ENCODE measurements around the gene DCAF15. TPM values are rescaled to one million over a fixed set of nuclear protein-coding genes. Genes with fewer than 3 reads are reported as not detected.

The DCAF15 gene
- total and polyA plus RNA-seq, 2 experiments from 2014 or later: 9.3 to 11.5 TPM

DNA sequence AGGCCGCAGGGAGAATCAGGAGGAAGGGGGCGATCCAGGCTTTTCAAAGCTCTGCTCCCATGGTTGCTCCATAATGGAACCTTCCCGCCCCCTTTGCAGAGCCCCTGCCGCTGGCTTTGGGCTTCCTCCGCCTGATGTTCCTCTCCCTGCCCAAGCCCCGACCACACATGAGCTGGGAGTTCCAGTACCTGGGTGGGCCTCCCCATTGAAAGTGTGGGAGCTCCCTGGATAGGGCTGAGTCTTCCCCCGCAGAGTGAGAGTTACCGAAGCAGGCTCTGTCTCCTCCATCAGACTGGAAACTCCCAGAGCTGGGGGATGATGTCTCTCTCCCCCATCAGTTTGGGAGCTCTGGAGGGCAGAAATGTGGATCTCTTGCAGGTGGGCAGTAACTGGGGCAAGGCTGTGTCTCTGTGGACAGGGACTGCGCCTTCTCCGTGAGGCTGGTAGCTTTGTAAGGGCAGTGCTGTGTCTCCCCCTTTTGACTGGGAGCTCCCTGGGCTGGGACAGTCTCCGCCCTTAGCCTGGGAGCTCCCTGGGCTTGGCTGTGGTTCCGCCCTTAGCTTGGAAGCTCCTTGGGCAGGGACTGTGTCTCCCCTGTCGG is 722 bp downstream of the DCAF15 start:
- H3K9me2 ChIP-seq (ENCODE audit: insufficient read depth): no peaks in the 10 kb centered on the region
- no peaks in the 10 kb centered on the region for H3K9me3 ChIP-seq (ENCODE audit: low read depth)
- no peak for TF ChIP-seq EZH2 (IDR thresholded peaks at IDR 0.05; ENCODE audit: insufficient read depth, poor library complexity, severe bottlenecking)
- in situ Hi-C loops (cut with MboI): no loop called here
- peak overlapping the region; percentile 63 for H2AFZ ChIP-seq
- no peaks in the 10 kb centered on the region for H3K27me3 ChIP-seq (replicated peaks; ENCODE audit: insufficient read depth)
- DNase-seq: peak; percentile 87
- peak overlapping the region; percentile 80 for H3K9ac ChIP-seq
- WGBS, 2 experiments (ENCODE audit: low coverage in 1 of 2, low lambda C conversion rate in 2 of 2, missing lambda C conversion rate in 2 of 2): 3 to 5% methylated on average over 11 of the region's 13 CpGs
- H3F3A ChIP-seq (ENCODE audit: insufficient read depth): no peaks in the 10 kb centered on the region
- peaks cover 5% of the 10 kb centered on the region for H3K4me1 ChIP-seq (ENCODE audit: insufficient read depth)
- H3K79me2 ChIP-seq (ENCODE audit: insufficient read depth): peaks cover 27% of the 10 kb centered on the region
- peak overlapping the region; percentile 98 for H3K4me2 ChIP-seq (ENCODE audit: unreplicated experiment)
- H3K4me3 ChIP-seq: peak overlapping the region; percentile 94
- peaks cover 4% of the 10 kb centered on the region; the same call in 1 of the 2 replicates for H3K36me3 ChIP-seq (ENCODE audit: low read depth)
- no peaks in the 10 kb centered on the region for H4K20me1 ChIP-seq (ENCODE audit: insufficient read depth)
- H3K27ac ChIP-seq: peak overlapping the region; percentile 42

DNA sequence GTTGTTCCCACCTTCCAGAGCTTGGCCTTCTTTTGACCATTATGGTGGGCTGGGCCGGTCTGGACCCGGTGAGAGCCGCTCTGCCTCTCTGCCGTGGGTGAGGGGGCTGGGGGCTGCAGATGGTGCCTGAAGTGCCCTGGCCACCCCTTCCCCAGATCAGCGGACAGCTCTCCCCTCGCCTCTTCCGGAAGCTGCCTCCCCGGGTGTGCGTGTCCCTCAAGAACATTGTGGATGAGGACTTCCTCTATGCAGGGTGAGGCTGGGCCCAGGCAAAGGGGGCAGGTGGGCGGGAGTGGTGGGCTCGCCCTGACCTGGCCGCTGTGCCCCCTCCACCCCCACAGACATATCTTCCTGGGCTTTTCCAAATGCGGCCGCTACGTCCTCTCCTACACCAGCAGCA is 1.9 kb downstream of the DCAF15 start:
- Histone ChIP-seq H3K9me2 (ENCODE audit: insufficient read depth) (no peaks in the 10 kb centered on the region), H3K79me2 (ENCODE audit: insufficient read depth) (peaks cover 27% of the 10 kb centered on the region), H3F3A (ENCODE audit: insufficient read depth) (no peaks in the 10 kb centered on the region), H3K27ac (no peak overlapping the region), H3K4me3 (no peak overlapping the region), H3K4me1 (ENCODE audit: insufficient read depth) (peaks cover 5% of the 10 kb centered on the region), H2AFZ (no peak overlapping the region), H3K4me2 (ENCODE audit: unreplicated experiment) (no peak overlapping the region), H3K9ac (no peak overlapping the region), H3K36me3 (ENCODE audit: low read depth) (peaks cover 4% of the 10 kb centered on the region; the same call in 1 of the 2 replicates), H4K20me1 (ENCODE audit: insufficient read depth) (no peaks in the 10 kb centered on the region), H3K9me3 (ENCODE audit: low read depth) (no peaks in the 10 kb centered on the region), H3K27me3 (replicated peaks; ENCODE audit: insufficient read depth) (no peaks in the 10 kb centered on the region)
- DNase-seq: no peak
- in situ Hi-C loops (cut with MboI): no loop called here
- TF ChIP-seq EZH2 (IDR thresholded peaks at IDR 0.05; ENCODE audit: insufficient read depth, poor library complexity, severe bottlenecking) (no peak), EZH2phosphoT487 (IDR thresholded peaks at IDR 0.05; ENCODE audit: insufficient read depth, low read depth) (no peak)
- WGBS, 2 experiments (ENCODE audit: low coverage in 1 of 2, low lambda C conversion rate in 2 of 2, missing lambda C conversion rate in 2 of 2): 88 to 89% methylated on average over 13 to 15 of the region's 15 CpGs

DNA sequence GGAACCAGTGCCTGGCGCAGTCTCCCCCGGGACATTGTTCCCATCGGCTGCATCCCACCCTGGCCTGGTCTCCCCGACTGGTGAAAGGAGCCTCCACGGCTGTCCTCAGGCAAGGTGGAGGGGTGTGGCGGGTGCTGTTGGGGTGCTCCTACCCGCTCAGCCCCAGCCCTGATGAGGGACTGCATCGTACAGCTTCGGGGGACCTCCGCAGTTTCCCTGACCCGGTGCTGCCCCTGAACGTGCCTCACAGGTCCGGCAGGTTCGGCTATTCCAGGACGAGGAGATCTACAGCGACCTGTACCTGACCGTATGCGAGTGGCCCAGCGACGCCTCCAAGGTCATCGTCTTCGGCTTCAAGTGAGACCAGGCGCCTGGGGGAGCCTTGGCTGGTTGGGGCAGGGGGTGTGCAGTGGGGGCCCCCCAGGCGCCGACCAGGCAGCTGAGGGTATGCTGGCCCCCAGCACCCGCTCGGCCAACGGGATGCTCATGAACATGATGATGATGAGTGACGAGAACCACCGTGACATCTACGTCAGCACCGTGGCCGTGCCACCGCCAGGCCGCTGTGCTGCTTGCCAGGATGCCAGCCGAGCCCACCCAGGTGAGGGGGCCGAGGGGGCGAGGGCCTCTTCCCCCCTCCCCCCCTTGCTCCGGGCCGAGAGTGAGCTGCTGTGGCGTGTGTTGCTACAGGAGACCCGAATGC is 3.5 kb downstream of the DCAF15 start:
- Histone ChIP-seq H3K4me1 (ENCODE audit: insufficient read depth) (peaks cover 5% of the 10 kb centered on the region), H2AFZ (no peak overlapping the region), H3K9ac (no peak overlapping the region), H3K9me3 (ENCODE audit: low read depth) (no peaks in the 10 kb centered on the region), H3K27me3 (replicated peaks; ENCODE audit: insufficient read depth) (no peaks in the 10 kb centered on the region), H3F3A (ENCODE audit: insufficient read depth) (no peaks in the 10 kb centered on the region), H3K4me2 (ENCODE audit: unreplicated experiment) (no peak overlapping the region), H3K79me2 (ENCODE audit: insufficient read depth) (peaks cover 27% of the 10 kb centered on the region), H3K36me3 (ENCODE audit: low read depth) (peaks cover 4% of the 10 kb centered on the region; the same call in 1 of the 2 replicates), H4K20me1 (ENCODE audit: insufficient read depth) (no peaks in the 10 kb centered on the region), H3K4me3 (no peak overlapping the region), H3K27ac (no peak overlapping the region), H3K9me2 (ENCODE audit: insufficient read depth) (no peaks in the 10 kb centered on the region)
- TF ChIP-seq EZH2 (IDR thresholded peaks at IDR 0.05; ENCODE audit: insufficient read depth, poor library complexity, severe bottlenecking): no peak
- no peak for TF ChIP-seq EZH2phosphoT487 (IDR thresholded peaks at IDR 0.05; ENCODE audit: insufficient read depth, low read depth)
- WGBS, 2 experiments (ENCODE audit: low coverage in 1 of 2, low lambda C conversion rate in 2 of 2, missing lambda C conversion rate in 2 of 2): 90 to 93% methylated on average over 25 to 42 of the region's 42 CpGs
- in situ Hi-C loops (cut with MboI): no loop called here
- DNase-seq: no peak

DNA sequence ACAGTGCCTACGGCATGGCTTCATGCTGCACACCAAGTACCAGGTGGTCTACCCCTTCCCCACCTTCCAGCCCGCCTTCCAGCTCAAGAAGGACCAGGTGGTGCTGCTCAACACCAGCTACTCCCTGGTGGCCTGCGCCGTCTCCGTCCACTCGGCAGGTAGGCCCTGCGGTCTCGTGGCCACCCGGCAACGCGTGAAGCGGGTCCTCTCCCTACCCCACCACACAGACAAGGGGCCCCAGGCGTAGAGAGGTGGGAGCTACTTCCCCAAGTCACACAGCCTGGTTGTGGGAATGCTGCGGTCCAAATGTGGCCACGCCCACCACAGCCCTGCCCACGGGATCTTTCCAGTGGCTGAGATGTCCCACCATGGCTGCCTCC is 4.0 kb downstream of the DCAF15 start:
- no peak overlapping the region for H3K4me3 ChIP-seq

More for the DNA sequence above, 4.0 kb downstream of the DCAF15 start:
- Histone ChIP-seq H3K36me3 (ENCODE audit: low read depth) (peaks cover 4% of the 10 kb centered on the region; the same call in 1 of the 2 replicates), H3K4me2 (ENCODE audit: unreplicated experiment) (no peak overlapping the region), H3K9ac (no peak overlapping the region), H3K9me2 (ENCODE audit: insufficient read depth) (no peaks in the 10 kb centered on the region), H3K9me3 (ENCODE audit: low read depth) (no peaks in the 10 kb centered on the region), H3F3A (ENCODE audit: insufficient read depth) (0 out of 2 replicates have a peak, but pooled peaks cover under 1% of the 10 kb centered on the region), H3K4me1 (ENCODE audit: insufficient read depth) (peaks cover 5% of the 10 kb centered on the region), H4K20me1 (ENCODE audit: insufficient read depth) (no peaks in the 10 kb centered on the region), H3K27me3 (replicated peaks; ENCODE audit: insufficient read depth) (no peaks in the 10 kb centered on the region), H2AFZ (no peak overlapping the region), H3K79me2 (ENCODE audit: insufficient read depth) (peaks cover 27% of the 10 kb centered on the region), H3K27ac (no peak overlapping the region)
- in situ Hi-C loops (cut with MboI): no loop called here
- DNase-seq: no peak
- whole genome bisulfite sequencing, 2 experiments (ENCODE audit: low coverage in 1 of 2, low lambda C conversion rate in 2 of 2, missing lambda C conversion rate in 2 of 2): 96% methylated on average over 15 to 16 of the region's 16 CpGs
- TF ChIP-seq EZH2 (IDR thresholded peaks at IDR 0.05; ENCODE audit: insufficient read depth, poor library complexity, severe bottlenecking) (no peak), EZH2phosphoT487 (IDR thresholded peaks at IDR 0.05; ENCODE audit: insufficient read depth, low read depth) (no peak)

Data from GM23248 (cell line).